ENCODE results near the gene CDK14. TPM values are rescaled to one million over a fixed set of nuclear protein-coding genes. Genes with fewer than 3 reads are reported as not detected.

CDK14 gene
- total RNA-seq, 2 donors from 2014 or later: 1.9 to 4.9 TPM

DNA sequence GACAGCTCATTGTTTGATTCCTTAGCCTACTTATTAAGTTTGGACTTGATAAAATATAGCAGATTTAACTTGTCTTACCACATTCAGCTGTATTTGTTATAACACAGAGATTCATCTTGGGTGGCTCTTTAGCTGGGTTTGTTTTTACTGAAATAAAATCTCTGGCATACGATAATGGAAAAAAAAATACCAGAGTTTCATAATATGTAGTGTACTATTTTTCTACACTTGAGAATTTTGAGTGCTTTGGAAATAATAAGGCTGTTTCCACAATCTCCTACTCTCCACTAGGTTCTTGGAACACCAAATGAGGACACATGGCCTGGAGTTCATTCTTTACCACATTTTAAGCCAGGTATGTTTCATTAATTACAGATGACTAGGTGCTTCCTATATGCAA lies 449.5 kb downstream of the CDK14 start:
- no peaks in the 10 kb centered on the region for H3K36me3 ChIP-seq

GRCh38 chr7:91046322-91047089 lies 450.4 kb downstream of the CDK14 start:
- H3K4me1 ChIP-seq: no peaks in the 10 kb centered on the region
- intact Hi-C loops (cut with DNase I): no loop called here
- H3K27me3 ChIP-seq: no peaks in the 10 kb centered on the region
- no peaks in the 10 kb centered on the region for H3K36me3 ChIP-seq
- no peak for DNase-seq
- no peak overlapping the region for H3K9ac ChIP-seq (ENCODE audit: low read depth in 2 of 2, low read length in 2 of 2)
- no peaks in the 10 kb centered on the region for H3K9me3 ChIP-seq
- TF ChIP-seq, protein P1, sequence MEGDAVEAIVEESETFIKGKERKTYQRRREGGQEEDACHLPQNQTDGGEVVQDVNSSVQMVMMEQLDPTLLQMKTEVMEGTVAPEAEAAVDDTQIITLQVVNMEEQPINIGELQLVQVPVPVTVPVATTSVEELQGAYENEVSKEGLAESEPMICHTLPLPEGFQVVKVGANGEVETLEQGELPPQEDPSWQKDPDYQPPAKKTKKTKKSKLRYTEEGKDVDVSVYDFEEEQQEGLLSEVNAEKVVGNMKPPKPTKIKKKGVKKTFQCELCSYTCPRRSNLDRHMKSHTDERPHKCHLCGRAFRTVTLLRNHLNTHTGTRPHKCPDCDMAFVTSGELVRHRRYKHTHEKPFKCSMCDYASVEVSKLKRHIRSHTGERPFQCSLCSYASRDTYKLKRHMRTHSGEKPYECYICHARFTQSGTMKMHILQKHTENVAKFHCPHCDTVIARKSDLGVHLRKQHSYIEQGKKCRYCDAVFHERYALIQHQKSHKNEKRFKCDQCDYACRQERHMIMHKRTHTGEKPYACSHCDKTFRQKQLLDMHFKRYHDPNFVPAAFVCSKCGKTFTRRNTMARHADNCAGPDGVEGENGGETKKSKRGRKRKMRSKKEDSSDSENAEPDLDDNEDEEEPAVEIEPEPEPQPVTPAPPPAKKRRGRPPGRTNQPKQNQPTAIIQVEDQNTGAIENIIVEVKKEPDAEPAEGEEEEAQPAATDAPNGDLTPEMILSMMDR (IDR thresholded peaks at IDR 0.05): no peak
- no peak overlapping the region for H3K4me3 ChIP-seq
- no peak overlapping the region for H3K27ac ChIP-seq

More for the DNA sequence above, 449.5 kb downstream of the CDK14 start:
- H3K27me3 ChIP-seq: no peaks in the 10 kb centered on the region
- no peak overlapping the region for H3K9ac ChIP-seq (ENCODE audit: low read depth in 2 of 2, low read length in 2 of 2)
- TF ChIP-seq, protein P1 (IDR thresholded peaks at IDR 0.05): no peak
- no peak for DNase-seq
- H3K27ac ChIP-seq: no peak overlapping the region
- H3K9me3 ChIP-seq: no peaks in the 10 kb centered on the region
- intact Hi-C loops (cut with DNase I): no loop called here
- H3K4me1 ChIP-seq: no peaks in the 10 kb centered on the region
- no peak overlapping the region for H3K4me3 ChIP-seq

DNA sequence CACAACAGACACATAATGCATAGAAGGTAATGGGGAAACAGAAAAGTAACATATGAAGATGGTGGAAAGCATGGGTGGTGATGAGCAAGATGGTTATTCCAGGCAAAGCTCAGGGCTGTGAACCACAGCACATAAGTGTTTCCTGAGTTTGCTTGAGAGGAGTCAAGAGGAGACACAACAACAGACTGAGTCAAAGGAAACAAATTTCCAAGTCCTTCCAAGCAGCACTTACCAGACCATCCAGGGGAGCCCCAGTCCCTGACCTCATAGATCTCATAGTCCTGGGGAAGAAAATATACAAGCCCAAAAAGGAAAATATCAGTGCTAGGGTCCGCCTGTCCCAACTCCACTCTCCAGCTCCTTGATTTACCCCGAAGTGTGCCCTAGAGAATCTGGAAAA lies 451.5 kb downstream of the CDK14 start:
- Histone ChIP-seq H3K9ac (ENCODE audit: low read depth in 2 of 2, low read length in 2 of 2) (no peak overlapping the region), H3K27me3 (no peaks in the 10 kb centered on the region), H3K4me1 (no peaks in the 10 kb centered on the region), H3K9me3 (no peaks in the 10 kb centered on the region), H3K4me3 (no peak overlapping the region), H3K36me3 (no peaks in the 10 kb centered on the region), H3K27ac (no peak overlapping the region)
- TF ChIP-seq, protein P1 (IDR thresholded peaks at IDR 0.05): no peak
- intact Hi-C loops (cut with DNase I): no loop called here
- no peak for DNase-seq

GRCh38 chr7:91050677-91051076 lies 454.6 kb downstream of the CDK14 start:
- Histone ChIP-seq H3K36me3 (no peaks in the 10 kb centered on the region), H3K27ac (no peak overlapping the region), H3K4me3 (no peak overlapping the region), H3K27me3 (no peaks in the 10 kb centered on the region), H3K9me3 (no peaks in the 10 kb centered on the region), H3K9ac (ENCODE audit: low read depth in 2 of 2, low read length in 2 of 2) (no peak overlapping the region), H3K4me1 (no peaks in the 10 kb centered on the region)
- TF ChIP-seq, protein P1 (IDR thresholded peaks at IDR 0.05): no peak
- intact Hi-C loops (cut with DNase I): no loop called here
- DNase-seq: no peak

- DNase-seq: no peak
- no peak overlapping the region for H3K4me3 ChIP-seq
- no peaks in the 10 kb centered on the region for H3K4me1 ChIP-seq
- TF ChIP-seq, protein P1 (IDR thresholded peaks at IDR 0.05): no peak
- no peak overlapping the region for H3K27ac ChIP-seq
- no peaks in the 10 kb centered on the region for H3K36me3 ChIP-seq
- no peak overlapping the region for H3K9ac ChIP-seq (ENCODE audit: low read depth in 2 of 2, low read length in 2 of 2)
- H3K27me3 ChIP-seq: no peaks in the 10 kb centered on the region
- intact Hi-C loops (cut with DNase I): no loop called here
- H3K9me3 ChIP-seq: no peaks in the 10 kb centered on the region
Observed at GRCh38 chr7:91051966-91052365, 455.8 kb downstream of the CDK14 start.

All from colonic mucosa (tissue), 4 donors.